H1 (cell line): ENCODE results near the gene HTRA1. TPM values are rescaled to one million over a fixed set of nuclear protein-coding genes. Genes with fewer than 3 reads are reported as not detected.

Experiments used
- CTCF ChIA-PET: fragments of 300-600 bp; sonication (Branson Sonifier 250); formaldehyde crosslinking; loops from one replicate; lab custom pipeline; 2021; ENCODE audit not compliant: partially characterized antibody; lab: Charles Lee
- POLR2A ChIA-PET: fragments of 300-600 bp; sonication (Branson Sonifier 250); formaldehyde crosslinking; loops from one replicate; lab custom pipeline; 2021; ENCODE audit warnings: inconsistent platforms; ENCODE audit not compliant: partially characterized antibody; lab: Charles Lee
- DNase-seq, 2 experiments: peaks; one replicate each; pipeline versions ENCODE4 v3.0.0 to v3.0.0-alpha.2; 2010 to 2022; ENCODE audit warnings: low spot score in 2 of 2, low read depth in 1 of 2, mixed read lengths in 1 of 2
- FAIRE-seq: peaks from 2 replicates; lab custom pipeline; 2011; peaks lifted over from hg19 to GRCh38; lab: Jason Lieb, UNC
- H2AFZ ChIP-seq: 2 replicates; pipeline ENCODE4 v1.8.1; 2012; ENCODE audit warnings: low read length, inconsistent platforms
- H2AK5ac ChIP-seq: 2 replicates; pipeline ENCODE4 v1.6.1; 2013; ENCODE audit warnings: low read depth, low read length
- H2BK120ac ChIP-seq: replicated peaks from 2 replicates; pipeline ENCODE3; 2013; ENCODE audit warnings: low read depth, low read length, inconsistent platforms
- H2BK12ac ChIP-seq: 2 replicates; pipeline ENCODE4 v1.6.1; 2013; ENCODE audit warnings: low read depth, low read length
- H2BK15ac ChIP-seq: 2 replicates; pipeline ENCODE4 v1.6.1; 2013; ENCODE audit warnings: low read length
- H2BK20ac ChIP-seq: 2 replicates; pipeline ENCODE4 v1.6.1; 2013; ENCODE audit warnings: low read length
- H2BK5ac ChIP-seq: 2 replicates; pipeline ENCODE4 v1.6.1; 2013; ENCODE audit warnings: low read depth, low read length
- H3K14ac ChIP-seq: 2 replicates; pipeline ENCODE4 v1.6.1; 2013; ENCODE audit warnings: inconsistent platforms; ENCODE audit not compliant: insufficient read length
- H3K18ac ChIP-seq: 2 replicates; pipeline ENCODE4 v1.6.1; 2013; ENCODE audit warnings: low read length; ENCODE audit errors: extremely low read depth
- H3K23ac ChIP-seq: 2 replicates; pipeline ENCODE4 v1.6.1; 2013; ENCODE audit warnings: inconsistent platforms; ENCODE audit not compliant: insufficient read length
- H3K23me2 ChIP-seq: 2 replicates; pipeline ENCODE4 v1.6.1; 2013; ENCODE audit warnings: low read depth, low read length
- H3K27ac ChIP-seq: 2 replicates; pipeline ENCODE4 v1.6.1; 2011; ENCODE audit warnings: low read depth, low read length, inconsistent platforms
- H3K27me3 ChIP-seq, 4 experiments: replicated peaks in 1 of 4; 1 replicate in 1 of 4; 2 replicates in 3 of 4; pipeline versions ENCODE4 v1.6.1 to v1.8.1; 2011 to 2013; ENCODE audit warnings: low read length in 3 of 4, mild to moderate bottlenecking in 3 of 4, inconsistent platforms in 2 of 4, mixed read lengths in 2 of 4, moderate library complexity in 1 of 4; ENCODE audit not compliant: control insufficient read depth in 3 of 4, insufficient read depth in 3 of 4; ENCODE audit errors: extremely low read depth in 1 of 4
- H3K36me3 ChIP-seq, 4 experiments: 2 replicates each; pipeline versions ENCODE4 v1.6.1 to v1.8.1; 2011 to 2013; ENCODE audit warnings: mild to moderate bottlenecking in 4 of 4, low read length in 3 of 4, moderate library complexity in 2 of 4, control low read depth in 1 of 4, inconsistent platforms in 1 of 4; ENCODE audit not compliant: insufficient read depth in 4 of 4, control insufficient read depth in 2 of 4
- H3K4ac ChIP-seq: replicated peaks from 2 replicates; pipeline ENCODE3; 2013; ENCODE audit warnings: low read length, low read depth, mixed read lengths, inconsistent platforms; ENCODE audit not compliant: insufficient read length
- H3K4me1 ChIP-seq, 4 experiments: replicated peaks in 1 of 4; 1 replicate in 1 of 4; 2 replicates in 3 of 4; pipeline versions ENCODE4 v1.6.1 to v1.8.1; 2011 to 2013; ENCODE audit warnings: low read length in 3 of 4, inconsistent platforms in 2 of 4, mixed read lengths in 1 of 4; ENCODE audit not compliant: insufficient read depth in 4 of 4, control insufficient read depth in 3 of 4
- H3K4me2 ChIP-seq, 2 experiments: 2 replicates each; pipeline versions ENCODE4 v1.6.1 to v1.8.1; 2011 to 2013; ENCODE audit warnings: low read depth in 2 of 2, low read length in 2 of 2, control low read depth in 1 of 2, inconsistent platforms in 1 of 2, mild to moderate bottlenecking in 1 of 2; ENCODE audit not compliant: insufficient read depth in 1 of 2
- H3K4me3 ChIP-seq, 4 experiments: fragments of 200-600, 300-600 bp in 1 of 4; sonication (generic), shearing (Covaris generic), sonication (Bioruptor Twin) in 1 of 4; 2 replicates each; pipeline versions ENCODE4 v1.5.1 to v1.8.1; 2011 to 2016; ENCODE audit warnings: low read length in 4 of 4, low read depth in 3 of 4, control low read depth in 2 of 4, inconsistent platforms in 2 of 4, mild to moderate bottlenecking in 2 of 4, mixed read lengths in 1 of 4, moderate library complexity in 1 of 4; ENCODE audit not compliant: insufficient read depth in 2 of 4; ENCODE audit errors: extremely low read depth in 1 of 4
- H3K56ac ChIP-seq: replicated peaks from 2 replicates; pipeline ENCODE3; 2013; ENCODE audit warnings: low read depth, mild to moderate bottlenecking, mixed read lengths, low read length, inconsistent platforms; ENCODE audit not compliant: insufficient read length
- H3K79me1 ChIP-seq: 2 replicates; pipeline ENCODE4 v1.6.1; 2013; ENCODE audit warnings: low read depth, low read length, control low read depth
- H3K79me2 ChIP-seq, 2 experiments: 2 replicates each; pipeline versions ENCODE4 v1.6.1 to v1.8.1; 2012 to 2013; ENCODE audit warnings: low read length in 2 of 2, mild to moderate bottlenecking in 2 of 2, inconsistent platforms in 1 of 2; ENCODE audit not compliant: insufficient read depth in 2 of 2, control insufficient read depth in 1 of 2
- H3K9ac ChIP-seq, 4 experiments: replicated peaks in 1 of 4; 1 replicate in 1 of 4; 2 replicates in 3 of 4; pipeline versions ENCODE4 v1.6.1 to v1.8.1; 2011 to 2013; ENCODE audit warnings: low read depth in 3 of 4, low read length in 3 of 4, control low read depth in 2 of 4, mild to moderate bottlenecking in 2 of 4, moderate library complexity in 2 of 4, inconsistent platforms in 1 of 4; ENCODE audit errors: extremely low read depth in 1 of 4
- H3K9me3 ChIP-seq, 2 experiments: 2 replicates each; pipeline versions ENCODE4 v1.6.1 to v1.8.1; 2012 to 2013; ENCODE audit warnings: mild to moderate bottlenecking in 2 of 2, moderate library complexity in 2 of 2, control low read depth in 1 of 2, inconsistent platforms in 1 of 2, low read depth in 1 of 2, low read length in 1 of 2, mixed read lengths in 1 of 2; ENCODE audit not compliant: insufficient read depth in 2 of 2
- H4K20me1 ChIP-seq, 2 experiments: replicated peaks in 1 of 2; 2 replicates each; pipeline versions ENCODE3 to v1.8.1; 2011 to 2013; ENCODE audit warnings: inconsistent platforms in 2 of 2, low read length in 2 of 2, mild to moderate bottlenecking in 1 of 2; ENCODE audit not compliant: insufficient read depth in 2 of 2, control insufficient read depth in 1 of 2
- H4K5ac ChIP-seq: 2 replicates; pipeline ENCODE4 v1.6.1; 2013; ENCODE audit warnings: low read length, low read depth, mixed read lengths, inconsistent platforms; ENCODE audit not compliant: insufficient read length
- H4K8ac ChIP-seq: 2 replicates; pipeline ENCODE4 v1.8.0; 2013; ENCODE audit warnings: mild to moderate bottlenecking, moderate library complexity, low read length, inconsistent platforms; ENCODE audit not compliant: insufficient read depth; ENCODE audit errors: extremely low read depth
- H4K91ac ChIP-seq: replicated peaks from 2 replicates; pipeline ENCODE3; 2013; ENCODE audit warnings: low read length, mixed read lengths, inconsistent platforms; ENCODE audit not compliant: insufficient read length
- CBX5 ChIP-seq: fragments of 300-800, 300-1000 bp; sonication (generic); IDR thresholded peaks from 2 replicates; pipeline ENCODE4 v1.7.1; 2016; ENCODE audit warnings: antibody characterized with exemption, low read length, low read depth
- CBX8 ChIP-seq: fragments of 300-800, 300-1000 bp; sonication (generic); IDR thresholded peaks from 2 replicates; pipeline ENCODE4 v1.7.1; 2016; ENCODE audit warnings: low read depth, low read length, borderline replicate concordance
- PHF8 ChIP-seq: fragments of 200-600 bp; sonication (generic); conservative IDR thresholded peaks from 2 replicates; pipeline ENCODE4 v1.7.1; 2012; ENCODE audit warnings: low read depth, mild to moderate bottlenecking, inconsistent platforms, low read length, moderate library complexity
- POLR2AphosphoS5 ChIP-seq: IDR thresholded peaks from 2 replicates; pipeline ENCODE4 v1.6.1; 2011; ENCODE audit warnings: low read depth, low read length
- RXRA ChIP-seq: IDR thresholded peaks from 2 replicates; pipeline ENCODE4 v1.6.1; 2011; ENCODE audit warnings: low read depth, mild to moderate bottlenecking, low read length, moderate library complexity; ENCODE audit not compliant: insufficient read depth
- SIRT6 ChIP-seq: IDR thresholded peaks from one replicate; pipeline ENCODE4 v1.7.1; 2012; ENCODE audit warnings: low read length, inconsistent platforms
- TAF7 ChIP-seq: optimal IDR thresholded peaks from 2 replicates; pipeline ENCODE3; 2011; ENCODE audit warnings: low read depth, mild to moderate bottlenecking, inconsistent platforms, low read length, moderate library complexity, borderline replicate concordance
- WGBS, 2 experiments: shearing (Covaris generic) in 1 of 2; methylation state at CpG; one replicate each; pipeline versions ENCODE4 v1.1.6 to v1.1.7; 2013 to 2015; ENCODE audit warnings: low lambda C conversion rate in 2 of 2, mixed read lengths in 2 of 2, inconsistent platforms in 1 of 2, low coverage in 1 of 2, missing lambda C conversion rate in 1 of 2; ENCODE audit not compliant: insufficient replicate concordance in 2 of 2, insufficient coverage in 1 of 2, insufficient read length in 1 of 2; ENCODE audit errors: extremely low coverage in 1 of 2, missing lambda C conversion rate in 1 of 2; 5-methylcytosine and 5-hydroxymethylcytosine counted together
- polyA plus RNA-seq, 7 experiments: library from polyadenylated mRNA; depleted of rRNA in 3 of 7; stranded (reverse) in 5 of 7; unstranded in 2 of 7; fragments of >200 nt in 5 of 7; fragments of 200-250 nt in 2 of 7; gene quantifications; 1 replicate in 5 of 7; 2 replicates in 1 of 7; 4 replicates in 1 of 7; pipeline versions ENCODE4 v1.2.1 to v1.2.3, GENCODE V29; 2011 to 2013; ENCODE audit warnings: missing spikeins in 2 of 7, mixed read lengths in 2 of 7
- total RNA-seq: library from RNA; stranded (reverse); fragmentation: NEBNext Ultra II Directional; extraction: Animal tissue kit (Norgen Biotek cat#: 25700); gene quantifications from 2 replicates; pipeline ENCODE4 v1.2.1, GENCODE V29; 2021
- TF ChIP-seq, protein P1 (sequence below), 3 experiments: IDR thresholded peaks; 1 replicate in 2 of 3; 2 replicates in 1 of 3; pipeline versions ENCODE4 v1.5.1 to v1.6.1; 2011; ENCODE audit warnings: low read length in 3 of 3, mild to moderate bottlenecking in 3 of 3, inconsistent platforms in 2 of 3, low read depth in 1 of 3, moderate library complexity in 1 of 3; ENCODE audit not compliant: insufficient read depth in 1 of 3; ENCODE audit errors: control extremely low read depth in 1 of 3

The HTRA1 gene
- total and polyA plus RNA-seq, 2 of the 8 experiments (the other 6 are each of a cell fraction or from before 2014, with no cell fraction given), result 15.8 to 20.1 TPM

DNA sequence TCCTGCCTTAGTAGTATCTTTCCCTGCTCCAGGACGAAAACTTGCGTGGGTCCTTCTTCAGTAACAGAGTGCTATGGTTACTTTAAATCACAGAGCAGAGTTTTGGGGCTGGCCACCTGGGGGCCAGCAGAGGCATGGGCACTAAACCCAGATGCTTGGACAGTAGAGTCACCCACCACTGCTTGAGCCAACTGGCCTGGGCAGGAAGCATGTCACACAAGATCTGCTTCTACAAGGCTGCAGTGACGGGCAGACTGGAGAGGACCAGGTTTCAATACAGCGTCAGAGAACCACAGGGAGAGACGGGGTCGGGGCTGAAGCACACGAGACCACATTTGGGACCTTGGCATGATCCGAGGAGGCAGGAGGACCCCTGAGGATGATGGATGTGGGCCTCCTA, 84.9 kb downstream of the HTRA1 start:
- Histone ChIP-seq H2BK5ac (no peak overlapping the region), H2AK5ac (no peak overlapping the region), H3K23me2 (no peaks in the 10 kb centered on the region), H3K23ac (no peak overlapping the region), H4K20me1 (no peaks in the 10 kb centered on the region), H4K5ac (no peak overlapping the region), H2BK12ac (no peak overlapping the region), H4K91ac (no peak overlapping the region)
- DNase-seq, result no peak
- POLR2A ChIA-PET, result no interaction called here
- CTCF ChIA-PET, result no interaction called here
- TF ChIP-seq, protein P1, sequence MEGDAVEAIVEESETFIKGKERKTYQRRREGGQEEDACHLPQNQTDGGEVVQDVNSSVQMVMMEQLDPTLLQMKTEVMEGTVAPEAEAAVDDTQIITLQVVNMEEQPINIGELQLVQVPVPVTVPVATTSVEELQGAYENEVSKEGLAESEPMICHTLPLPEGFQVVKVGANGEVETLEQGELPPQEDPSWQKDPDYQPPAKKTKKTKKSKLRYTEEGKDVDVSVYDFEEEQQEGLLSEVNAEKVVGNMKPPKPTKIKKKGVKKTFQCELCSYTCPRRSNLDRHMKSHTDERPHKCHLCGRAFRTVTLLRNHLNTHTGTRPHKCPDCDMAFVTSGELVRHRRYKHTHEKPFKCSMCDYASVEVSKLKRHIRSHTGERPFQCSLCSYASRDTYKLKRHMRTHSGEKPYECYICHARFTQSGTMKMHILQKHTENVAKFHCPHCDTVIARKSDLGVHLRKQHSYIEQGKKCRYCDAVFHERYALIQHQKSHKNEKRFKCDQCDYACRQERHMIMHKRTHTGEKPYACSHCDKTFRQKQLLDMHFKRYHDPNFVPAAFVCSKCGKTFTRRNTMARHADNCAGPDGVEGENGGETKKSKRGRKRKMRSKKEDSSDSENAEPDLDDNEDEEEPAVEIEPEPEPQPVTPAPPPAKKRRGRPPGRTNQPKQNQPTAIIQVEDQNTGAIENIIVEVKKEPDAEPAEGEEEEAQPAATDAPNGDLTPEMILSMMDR (IDR thresholded peaks at IDR 0.05; ENCODE audit: control extremely low read depth in 1 of 3, insufficient read depth in 1 of 3, low read depth in 1 of 3, low read length in 3 of 3), result peak in 1 of 3 experiments; percentile 7; a peak in 1 of 4 replicates
- TF ChIP-seq TAF7, result no peak
- TF ChIP-seq CBX8, result no peak
- no peak for TF ChIP-seq RXRA
- no peak for TF ChIP-seq SIRT6
- no peak for TF ChIP-seq PHF8
- TF ChIP-seq POLR2AphosphoS5, result no peak
- TF ChIP-seq CBX5, result no peak
- TF ChIP-seq, all 59 proteins: peak for 1
- no peaks in the 10 kb centered on the region for H3K27me3 ChIP-seq
- no peaks in the 10 kb centered on the region for H3K36me3 ChIP-seq
- no peak overlapping the region for H3K56ac ChIP-seq
- no peaks in the 10 kb centered on the region for H3K4me1 ChIP-seq
- WGBS, 2 experiments, result 89% methylated on average over 8 of the region's 8 CpGs; no CpG with 5 or more reads in 1 of the 2 experiments
- H2BK15ac ChIP-seq, result no peak overlapping the region
- H3K9me3 ChIP-seq, result no peaks in the 10 kb centered on the region
- FAIRE-seq, result no peak
- H3K79me1 ChIP-seq, result no peaks in the 10 kb centered on the region
- H2AFZ ChIP-seq, result peak overlapping the region; percentile 32; the same call in 1 of the 2 replicates
- no peak overlapping the region for H2BK20ac ChIP-seq
- no peak overlapping the region for H3K4ac ChIP-seq
- H3K14ac ChIP-seq, result no peak overlapping the region
- no peak overlapping the region for H2BK120ac ChIP-seq
- no peak overlapping the region for H3K27ac ChIP-seq
- no peak overlapping the region for H3K18ac ChIP-seq
- no peaks in the 10 kb centered on the region for H3K79me2 ChIP-seq
- no peak overlapping the region for H3K4me2 ChIP-seq
- H4K8ac ChIP-seq, result no peak overlapping the region
- H3K9ac ChIP-seq, result no peak overlapping the region
- no peak overlapping the region for H3K4me3 ChIP-seq
